HG03159 (cell line): ENCODE results near the gene CNOT4.

Experiments
- ATAC-seq: cut with Tn5 transposase; IDR thresholded peaks from one replicate; pipeline ENCODE4 v1.9.1; 2021; ENCODE audit warnings: mild to moderate bottlenecking, moderate library complexity; ENCODE audit not compliant: unreplicated experiment

CNOT4 gene

DNA sequence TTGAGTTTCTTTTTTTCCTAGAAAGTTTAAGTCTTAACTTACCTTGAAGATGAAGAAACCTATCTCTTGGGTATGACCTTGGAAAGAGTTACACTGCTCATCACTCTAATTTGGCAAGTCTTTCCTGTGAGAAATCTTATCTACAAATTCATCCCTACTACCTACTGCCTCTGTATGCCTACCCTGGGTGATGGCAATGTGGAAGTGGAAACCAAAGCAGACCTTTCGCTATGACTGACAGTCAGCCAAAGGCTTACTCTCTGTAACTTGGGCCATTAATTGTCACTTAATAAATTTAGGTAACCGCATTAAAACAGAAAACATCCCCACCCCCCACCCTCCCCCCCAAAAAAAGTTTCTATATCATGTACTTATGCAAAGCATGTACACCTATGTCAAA is 103.9 kb downstream of the CNOT4 start:
- no peak for ATAC-seq

DNA sequence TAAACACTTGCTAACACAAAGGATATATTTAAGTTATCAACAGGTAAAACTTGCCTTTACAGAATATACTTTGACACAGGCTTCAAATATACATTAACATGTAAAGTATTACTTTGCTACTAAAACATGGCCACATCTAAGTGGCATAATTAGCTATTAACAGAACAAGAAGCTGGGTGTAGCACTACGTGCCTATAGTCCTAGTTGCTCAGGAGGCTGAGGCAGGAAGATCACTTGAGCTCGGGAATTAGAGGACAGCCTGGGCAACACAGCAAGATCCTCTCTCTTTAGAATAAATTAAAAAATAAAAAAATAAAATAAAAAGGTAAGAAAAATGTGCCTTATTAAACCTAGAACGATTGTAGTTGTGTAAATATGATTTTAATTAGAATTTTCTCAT is 106.6 kb downstream of the CNOT4 start:
- no peak for ATAC-seq

DNA sequence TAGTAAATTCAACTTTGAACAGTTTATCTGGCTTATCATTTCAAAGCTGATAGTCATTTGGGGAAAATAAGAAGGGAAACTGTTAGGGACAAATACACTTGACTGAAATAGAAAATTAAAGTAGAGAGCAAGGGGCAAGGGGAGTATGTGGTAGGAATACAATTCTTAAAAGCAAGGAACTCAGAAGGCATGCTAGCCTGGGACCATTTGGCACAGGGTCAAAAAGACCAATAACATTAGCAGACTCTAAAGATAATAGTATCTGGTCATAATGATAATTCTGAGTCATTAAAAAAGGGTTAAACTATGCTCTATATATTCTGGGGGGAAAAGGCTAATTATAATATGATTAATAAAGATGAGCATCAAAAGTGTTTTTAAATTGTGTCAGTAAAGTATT is 112.2 kb downstream of the CNOT4 start:
- ATAC-seq = no peak

DNA sequence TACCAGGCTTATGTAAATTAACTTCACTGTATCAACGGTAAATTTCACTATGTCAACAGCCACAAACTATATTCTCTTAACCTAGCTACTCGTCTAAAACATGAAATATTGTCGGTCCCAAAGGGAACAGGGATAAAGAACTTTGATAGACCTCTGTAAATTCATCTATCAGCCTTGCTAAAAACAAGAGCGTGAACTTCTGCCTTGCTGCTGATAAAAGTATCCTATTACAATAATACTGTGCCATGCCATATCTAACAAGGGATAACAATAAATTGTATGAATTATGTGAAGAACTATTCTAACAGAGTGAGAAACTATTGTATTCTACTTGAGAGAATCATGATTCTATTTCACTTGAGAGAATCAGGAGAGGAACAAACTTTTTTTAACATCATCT is 117.2 kb downstream of the CNOT4 start:
- no peak for ATAC-seq

DNA sequence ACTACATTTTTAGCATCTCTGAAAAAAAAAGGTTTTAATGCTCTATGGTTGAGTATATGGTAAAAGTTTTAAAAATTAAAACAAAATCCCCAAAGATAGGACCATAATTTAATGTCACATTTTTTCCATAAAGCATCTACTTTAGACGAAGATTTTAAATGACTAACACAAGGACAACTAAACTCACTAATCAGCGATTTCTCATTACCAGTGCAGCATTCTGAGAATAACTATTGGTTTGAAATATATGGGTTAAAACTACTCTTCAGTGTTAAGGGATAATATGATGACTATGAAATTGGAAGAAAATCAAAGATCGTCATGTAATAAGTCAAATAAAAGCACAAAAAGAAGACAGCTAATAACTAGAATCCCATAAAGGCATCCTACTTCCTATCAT is 118.4 kb downstream of the CNOT4 start:
- no peak for ATAC-seq

DNA sequence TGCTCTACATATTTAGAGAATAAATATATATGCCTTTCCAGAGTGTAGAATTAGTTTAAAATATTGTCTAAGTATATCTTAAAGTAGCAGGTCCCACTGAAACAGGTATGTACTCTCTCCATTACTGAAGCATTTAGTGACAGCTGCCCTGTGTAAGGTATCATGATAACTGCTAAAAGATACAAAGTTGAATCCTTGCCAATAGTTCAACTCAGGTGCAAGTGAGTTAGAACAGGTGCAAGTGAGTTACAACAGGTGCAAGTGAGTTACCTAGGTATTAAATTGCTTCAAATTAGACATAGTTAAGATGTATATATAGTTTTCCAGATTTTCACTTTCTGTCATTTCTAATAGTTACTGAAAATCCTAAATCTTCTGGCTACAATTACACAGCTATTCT is 119.1 kb downstream of the CNOT4 start:
- ATAC-seq = no peak

DNA sequence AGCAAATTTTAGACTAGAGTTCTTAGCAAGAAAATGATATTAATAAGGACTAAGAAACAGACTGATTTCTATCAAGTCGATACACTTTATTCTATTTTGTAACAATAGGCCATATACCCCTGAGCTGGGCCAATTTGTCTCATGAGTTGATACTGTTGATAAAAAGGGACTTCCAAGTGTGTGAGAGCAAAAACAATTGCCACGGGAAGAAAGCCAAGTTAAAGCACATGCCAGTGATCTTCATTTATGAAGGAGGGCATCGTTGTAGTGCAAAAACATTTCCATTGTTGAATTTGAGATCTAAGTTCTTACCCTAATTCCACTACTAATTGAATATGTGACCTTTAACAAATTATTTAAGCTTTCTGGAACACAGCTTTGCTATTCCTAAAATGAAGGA is 119.9 kb downstream of the CNOT4 start:
- ATAC-seq = no peak

- ATAC-seq = no peak
Measured at GRCh38 chr7:135388616-135389015, 121.3 kb downstream of the CNOT4 start.

DNA sequence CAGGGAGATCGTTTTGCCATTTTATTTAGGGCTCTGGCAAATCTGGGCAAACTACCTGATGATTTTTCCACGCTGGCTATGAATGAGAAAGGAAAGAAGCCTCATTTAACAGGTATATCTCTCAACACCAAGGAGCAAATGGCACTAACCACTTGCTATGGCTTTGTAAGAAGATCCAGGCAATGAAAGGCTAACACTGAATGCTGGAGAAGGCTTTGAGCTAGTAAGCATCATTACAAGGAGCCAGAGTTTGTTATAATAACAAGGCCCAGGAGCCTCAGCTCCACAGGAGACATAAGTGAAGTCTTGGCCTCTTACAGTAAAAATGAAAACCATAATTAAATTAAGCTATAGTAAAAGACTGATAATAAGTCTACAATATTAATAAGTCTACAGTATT is 123.1 kb downstream of the CNOT4 start:
- no peak for ATAC-seq

DNA sequence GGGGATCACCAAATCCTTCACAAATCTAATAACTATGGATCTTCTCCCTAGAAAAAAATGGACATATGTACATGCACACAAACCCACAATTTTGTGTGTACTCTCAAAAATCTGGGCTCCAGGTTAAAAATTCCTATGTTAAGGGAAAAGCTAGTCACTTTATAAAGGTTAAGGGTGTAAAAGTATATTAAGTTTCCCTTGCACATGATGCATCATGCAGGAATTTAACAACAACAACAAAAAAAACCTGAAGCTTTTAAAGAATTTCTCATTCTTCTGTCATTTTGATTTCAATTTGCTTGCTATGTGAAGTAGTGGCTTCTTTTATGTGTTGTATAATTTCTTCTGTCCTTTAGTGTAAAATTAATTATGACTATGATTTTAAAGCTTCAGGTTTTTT is 123.7 kb downstream of the CNOT4 start:
- no peak for ATAC-seq

GRCh38 chr7:135385209-135385608 is 124.7 kb downstream of the CNOT4 start:
- no peak for ATAC-seq

- ATAC-seq = no peak
Measured at GRCh38 chr7:135383525-135384175, 126.3 kb downstream of the CNOT4 start.

DNA sequence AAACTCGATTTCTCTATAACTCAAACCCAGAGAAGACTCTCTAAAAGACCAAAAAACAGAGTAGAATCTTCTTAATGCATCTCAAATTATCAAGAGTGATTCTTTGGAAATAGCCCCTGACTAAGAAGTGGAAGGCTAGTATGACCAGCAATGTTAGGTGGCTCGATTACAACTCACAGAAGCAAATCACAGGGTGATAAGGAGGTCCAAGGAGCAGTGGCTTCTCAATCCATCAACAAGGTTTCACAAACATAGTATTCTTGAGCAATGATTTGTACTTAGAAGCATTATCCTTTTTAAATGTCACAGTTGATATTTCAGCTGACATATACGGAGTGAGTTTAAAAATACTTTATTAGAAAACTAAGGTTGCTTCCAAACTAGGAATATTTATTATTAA is 127.7 kb downstream of the CNOT4 start:
- ATAC-seq = no peak

DNA sequence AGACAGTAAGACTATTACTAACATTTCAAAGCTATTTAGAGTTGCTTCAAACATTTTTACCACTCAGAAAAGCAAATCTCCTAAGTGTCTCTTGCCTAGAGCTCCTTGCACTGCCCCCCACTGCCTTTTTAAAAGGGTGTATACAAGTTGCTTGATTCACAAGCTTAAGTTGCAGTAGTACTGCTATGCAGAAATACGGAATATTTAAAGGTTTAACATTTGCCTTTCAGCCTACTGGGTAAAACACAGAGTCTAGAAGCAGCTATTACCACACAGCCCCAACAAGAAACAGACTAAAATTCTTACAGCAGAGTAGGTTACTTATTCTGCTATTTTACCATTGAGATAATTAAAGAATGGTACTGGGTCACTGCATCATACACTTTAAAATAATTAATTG is 128.5 kb downstream of the CNOT4 start:
- no peak for ATAC-seq

GRCh38 chr7:135380351-135380750 is 129.6 kb downstream of the CNOT4 start:
- ATAC-seq = no peak

GRCh38 chr7:135377171-135377570 is 132.7 kb downstream of the CNOT4 start:
- no peak for ATAC-seq

- no peak for ATAC-seq
Measured at GRCh38 chr7:135375908-135376699, 133.8 kb downstream of the CNOT4 start.

DNA sequence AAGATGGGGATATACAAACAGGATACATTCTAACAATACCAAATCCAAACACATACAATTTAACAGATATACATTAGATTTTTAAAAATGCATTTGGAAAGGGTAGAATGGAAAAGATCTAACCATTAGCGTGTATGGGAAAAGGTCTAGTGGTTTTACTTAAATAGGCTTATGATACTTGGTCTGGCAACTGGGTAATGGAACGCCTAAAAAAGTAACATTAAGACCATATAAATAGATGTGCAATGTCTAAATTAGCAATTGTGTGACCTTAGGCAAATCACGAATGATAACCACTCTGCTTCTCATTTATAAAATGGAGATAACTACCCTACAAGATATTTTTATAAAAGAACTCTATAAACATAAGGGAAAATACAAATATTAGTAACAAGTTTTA is 135.2 kb downstream of the CNOT4 start:
- ATAC-seq = no peak

DNA sequence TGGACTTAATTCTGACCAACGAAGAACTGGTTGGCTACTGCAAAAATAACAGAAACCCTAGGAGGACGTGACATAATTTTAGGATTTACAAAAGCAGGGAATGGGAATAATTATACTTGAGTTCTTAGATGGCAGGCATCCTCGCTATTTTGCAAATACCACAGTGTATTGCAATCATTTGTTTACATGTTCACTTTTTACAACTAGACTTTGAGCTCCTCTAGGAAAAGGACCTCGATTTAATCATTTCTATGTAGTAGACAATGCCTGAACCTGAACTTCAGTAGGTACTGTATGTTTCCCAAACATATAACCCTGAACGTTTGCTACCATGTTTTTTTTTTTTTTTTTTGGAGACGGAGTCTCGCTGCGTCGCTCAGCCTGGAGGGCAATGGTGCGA is 137.7 kb downstream of the CNOT4 start:
- no peak for ATAC-seq

DNA sequence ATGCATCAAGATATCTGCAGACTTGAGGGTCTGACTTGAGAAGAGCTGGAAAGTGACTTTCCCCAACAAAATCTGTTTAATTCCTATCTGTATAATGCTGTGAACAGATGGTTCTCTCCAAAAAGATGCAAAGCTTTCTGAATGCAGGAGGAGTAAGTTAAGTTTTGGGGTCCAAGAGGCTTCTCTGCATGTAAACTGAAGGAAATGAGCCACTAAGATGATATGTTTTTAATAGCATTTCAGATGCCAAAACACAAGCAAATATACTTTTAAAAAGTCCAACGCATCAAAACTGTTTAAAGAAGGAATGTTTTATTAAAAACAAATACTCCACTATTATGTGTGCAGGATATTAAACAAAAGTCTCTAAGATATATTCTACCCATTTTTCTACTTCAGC is 139.2 kb downstream of the CNOT4 start:
- no peak for ATAC-seq

DNA sequence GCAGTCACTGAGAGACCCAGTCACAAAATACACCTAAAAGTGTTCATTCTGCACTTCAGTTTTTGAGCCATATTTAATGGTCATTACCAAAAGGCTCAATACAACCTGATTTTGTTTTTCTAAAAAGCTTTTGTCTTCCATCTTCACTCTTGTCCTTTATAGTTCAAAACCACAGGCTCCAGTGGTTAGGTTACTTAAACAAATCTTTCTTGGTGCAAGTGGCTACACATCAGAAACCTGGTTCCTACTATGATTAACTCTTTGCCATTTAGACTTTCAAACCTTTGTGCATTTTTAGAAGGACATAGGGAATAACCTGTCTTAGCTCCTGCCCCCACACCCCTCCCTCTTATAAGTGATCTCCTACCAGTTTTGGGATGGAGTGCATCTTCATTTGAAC is 140.5 kb downstream of the CNOT4 start:
- ATAC-seq = no peak

- no peak for ATAC-seq
Measured at GRCh38 chr7:135368416-135369186, 141.3 kb downstream of the CNOT4 start.
